Activated CD4-positive, alpha-beta memory T cell treated with anti-CD3 and anti-CD28 coated beads, Interleukin-2, amount 10 ng/mL, durations not matched to agents 7 days and 5 days (primary cell): ENCODE data around the gene SYNJ2. TPM values are rescaled to one million over a fixed set of nuclear protein-coding genes. Genes with fewer than 3 reads are reported as not detected.
"Not testable (repeated sequence)": the region's sequence is repeated elsewhere in the genome, so short reads cannot be mapped to it uniquely, and the experiment has no call there.

Source experiments
- CTCF ChIA-PET: fragments of 350-600 bp; sonication (Branson Sonifier 250); formaldehyde crosslinking; loops from one replicate; lab custom pipeline; 2021; ENCODE audit warnings: antibody characterized with exemption, inconsistent platforms; lab: Charles Lee
- POLR2A ChIA-PET: fragments of 350-600 bp; sonication (Branson Sonifier 250); formaldehyde crosslinking; loops from one replicate; lab custom pipeline; 2021; ENCODE audit warnings: antibody characterized with exemption; lab: Charles Lee
- DNase-seq: peaks from one replicate; pipeline ENCODE4 v3.0.0-alpha.2; 2020
- H3K27ac Mint-ChIP-seq: one replicate; pipeline ENCODE4 v1.8.0; 2021; ENCODE audit warnings: mild to moderate bottlenecking, mixed read lengths
- H3K27me3 Mint-ChIP-seq: one replicate; pipeline ENCODE4 v1.8.0; 2021; ENCODE audit warnings: mixed read lengths
- H3K36me3 Mint-ChIP-seq: one replicate; pipeline ENCODE4 v1.8.0; 2021; ENCODE audit warnings: low read depth, mixed read lengths
- H3K4me1 Mint-ChIP-seq: one replicate; pipeline ENCODE4 v1.8.0; 2021; ENCODE audit warnings: mixed read lengths
- H3K4me3 Mint-ChIP-seq: one replicate; pipeline ENCODE4 v1.8.0; 2021; ENCODE audit warnings: mild to moderate bottlenecking, mixed read lengths
- H3K9me3 Mint-ChIP-seq: one replicate; pipeline ENCODE4 v1.8.0; 2021; ENCODE audit warnings: mixed read lengths
- total RNA-seq, 2 experiments: library from RNA; stranded (reverse); gene quantifications; one replicate each; pipeline ENCODE4 v1.2.3, GENCODE V29; 2021

SYNJ2 gene
- total RNA-seq: 10 to 100 TPM; 36.8 to 39.1 TPM

GRCh38 chr6:157981395-157982101 is at the start of gene SYNJ2:
Gene SYNJ2, plus strand, starts transcription at chr6:157981863. Its CDS starts 99 bp downstream, at chr6:157981962.
- peaks cover 56% of the 10 kb centered on the region for H3K4me1 Mint-ChIP-seq
- POLR2A ChIA-PET: interaction anchor here (0.7 to 3.9 kb wide), 14 partner anchors 10 to 888 kb away, joined by 3 to 33 read pairs (median 4); no protein-coding TSS in a partner anchor
- H3K36me3 Mint-ChIP-seq: peaks cover 15% of the 10 kb centered on the region
- peak within 1 kb of the TSS; percentile 80 for H3K27ac Mint-ChIP-seq
- CTCF ChIA-PET: interaction anchor here (1.2 to 6.5 kb wide), 5 partner anchors 20 to 108 kb away, joined by 3 to 67 read pairs (median 8); no protein-coding TSS in a partner anchor
- peak within 1 kb of the TSS; percentile 96 for H3K4me3 Mint-ChIP-seq
- DNase-seq: peak; percentile 90
- H3K27me3 Mint-ChIP-seq: peaks cover 8% of the 10 kb centered on the region
- no peaks in the 10 kb centered on the region for H3K9me3 Mint-ChIP-seq

DNA sequence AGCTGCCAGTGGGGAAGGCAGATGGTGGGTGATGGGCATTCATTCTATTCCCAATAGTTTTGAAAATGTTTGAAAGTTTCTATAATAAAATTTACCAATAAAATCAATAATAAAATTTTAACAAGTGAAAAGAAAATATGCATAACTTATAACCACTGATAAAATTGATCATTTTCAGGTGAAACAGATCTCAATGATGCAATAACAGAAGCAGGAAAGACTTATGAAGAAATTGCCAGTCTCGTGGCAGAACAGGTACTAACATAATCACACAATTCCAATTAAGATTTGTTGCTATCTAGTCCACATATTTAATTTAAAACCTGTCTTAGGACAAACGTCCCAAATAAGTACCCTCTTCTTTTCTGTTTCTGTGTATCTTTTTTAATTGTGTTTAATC is 45.9 kb upstream of the SYNJ2 start:
- H3K4me1 Mint-ChIP-seq: peaks cover 19% of the 10 kb centered on the region
- no peak overlapping the region for H3K4me3 Mint-ChIP-seq
- H3K9me3 Mint-ChIP-seq: no peaks in the 10 kb centered on the region
- H3K36me3 Mint-ChIP-seq: peaks cover 55% of the 10 kb centered on the region
- ChIA-PET CTCF (interaction anchor here (0.7 to 2.3 kb wide), 4 partner anchors 22 to 179 kb away, joined by 3 to 7 read pairs (median 7); no protein-coding TSS in a partner anchor), POLR2A (no interaction called here)
- H3K27me3 Mint-ChIP-seq: no peaks in the 10 kb centered on the region
- no peak overlapping the region for H3K27ac Mint-ChIP-seq
- DNase-seq: no peak

DNA sequence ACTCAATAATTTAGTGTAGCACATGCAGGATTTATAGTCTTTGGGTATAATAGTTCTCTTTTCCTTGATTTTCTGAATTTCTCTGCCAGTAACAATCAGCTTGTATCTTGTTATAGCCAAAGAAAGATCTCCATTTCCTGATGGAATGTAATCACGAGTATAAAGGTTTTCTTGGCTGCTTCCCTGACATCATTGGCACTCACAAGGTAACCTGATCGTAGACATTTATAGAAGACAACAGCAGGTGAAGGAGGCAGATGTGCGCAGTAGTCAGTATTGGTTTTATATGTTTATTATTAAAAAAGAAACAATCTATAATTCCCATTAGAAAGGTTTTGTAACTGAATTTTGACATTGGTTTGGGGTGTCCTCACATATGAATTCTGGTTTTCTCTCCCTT is 44.3 kb upstream of the SYNJ2 start:
- POLR2A ChIA-PET: no interaction called here
- CTCF ChIA-PET: interaction anchor here (0.8 to 2.3 kb wide), 2 partner anchors 26 to 89 kb away, joined by 3 to 7 read pairs; no protein-coding TSS in a partner anchor
- no peak for DNase-seq
- Mint-ChIP-seq H3K4me1 (peaks cover 20% of the 10 kb centered on the region), H3K4me3 (no peak overlapping the region), H3K27me3 (no peaks in the 10 kb centered on the region), H3K9me3 (no peaks in the 10 kb centered on the region), H3K27ac (no peak overlapping the region), H3K36me3 (peaks cover 60% of the 10 kb centered on the region)

GRCh38 chr6:157937916-157938315 is 43.7 kb upstream of the SYNJ2 start:
- H3K4me1 Mint-ChIP-seq: peaks cover 20% of the 10 kb centered on the region
- no peak overlapping the region for H3K27ac Mint-ChIP-seq
- no peak overlapping the region for H3K4me3 Mint-ChIP-seq
- CTCF ChIA-PET: interaction anchor here (0.8 to 2.3 kb wide), 3 partner anchors 10 to 88 kb away, joined by 3 to 7 read pairs (median 3); no protein-coding TSS in a partner anchor
- H3K36me3 Mint-ChIP-seq: peaks cover 59% of the 10 kb centered on the region
- H3K27me3 Mint-ChIP-seq: no peaks in the 10 kb centered on the region
- POLR2A ChIA-PET: no interaction called here
- H3K9me3 Mint-ChIP-seq: no peaks in the 10 kb centered on the region
- no peak for DNase-seq

DNA sequence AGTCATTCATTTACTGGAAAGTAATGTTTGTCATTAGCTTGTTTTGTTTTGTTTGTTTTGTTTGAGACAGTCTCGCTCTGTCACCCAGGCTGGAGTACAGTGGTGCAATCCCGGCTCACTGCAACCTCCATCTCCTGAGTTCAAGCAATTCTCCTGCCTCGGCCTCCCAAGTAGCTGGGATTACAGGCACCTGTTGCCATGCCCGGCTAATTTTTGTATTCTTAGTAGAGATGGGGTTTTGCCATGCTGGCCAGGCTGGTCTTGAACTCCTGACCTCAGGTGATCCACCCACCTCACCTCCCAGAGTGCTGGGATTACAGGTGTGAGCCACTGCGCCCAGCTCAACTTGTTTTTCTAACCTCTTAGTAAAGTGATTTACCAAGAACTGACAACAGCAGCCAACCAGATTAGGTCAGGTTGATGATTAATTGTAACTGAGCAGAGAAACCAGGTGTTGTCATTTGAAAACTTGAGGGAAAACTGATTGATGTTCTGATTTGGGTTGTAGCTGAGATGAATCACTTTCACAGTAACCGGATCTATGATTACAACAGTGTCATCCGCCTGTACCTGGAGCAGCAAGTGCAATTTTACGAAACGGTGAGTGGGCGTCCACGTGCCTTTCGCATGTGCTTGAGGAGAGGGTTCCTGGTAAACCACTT is 41.2 kb upstream of the SYNJ2 start:
- DNase-seq: peak; percentile 29

GRCh38 chr6:157941101-157941863 is 40.4 kb upstream of the SYNJ2 start:
- peaks cover 20% of the 10 kb centered on the region for H3K4me1 Mint-ChIP-seq
- no peaks in the 10 kb centered on the region for H3K9me3 Mint-ChIP-seq
- no peak overlapping the region for H3K4me3 Mint-ChIP-seq
- CTCF ChIA-PET: no interaction called here
- DNase-seq: no peak
- H3K27ac Mint-ChIP-seq: no peak overlapping the region
- H3K36me3 Mint-ChIP-seq: peaks cover 75% of the 10 kb centered on the region
- POLR2A ChIA-PET: no interaction called here
- no peaks in the 10 kb centered on the region for H3K27me3 Mint-ChIP-seq

More for the DNA sequence above, 41.2 kb upstream of the SYNJ2 start:
- H3K27ac Mint-ChIP-seq, CTCF ChIA-PET, H3K4me3 Mint-ChIP-seq, H3K9me3 Mint-ChIP-seq, H3K27me3 Mint-ChIP-seq: not testable (repeated sequence)
- peaks cover 71% of the 10 kb centered on the region for H3K36me3 Mint-ChIP-seq
- POLR2A ChIA-PET: interaction anchor here (0.6 kb wide), 1 partner anchor 41 kb away, joined by 3 read pairs; the partner anchor contains the start of gene SYNJ2
- peaks cover 23% of the 10 kb centered on the region for H3K4me1 Mint-ChIP-seq

GRCh38 chr6:157942351-157942750 is 39.3 kb upstream of the SYNJ2 start:
- H3K9me3 Mint-ChIP-seq: no peaks in the 10 kb centered on the region
- no peaks in the 10 kb centered on the region for H3K27me3 Mint-ChIP-seq
- no peak overlapping the region for H3K4me3 Mint-ChIP-seq
- POLR2A ChIA-PET: no interaction called here
- peaks cover 77% of the 10 kb centered on the region for H3K36me3 Mint-ChIP-seq
- no peak overlapping the region for H3K27ac Mint-ChIP-seq
- DNase-seq: no peak
- H3K4me1 Mint-ChIP-seq: peaks cover 19% of the 10 kb centered on the region
- CTCF ChIA-PET: no interaction called here

- no peak overlapping the region for H3K4me3 Mint-ChIP-seq
- no peak overlapping the region for H3K27ac Mint-ChIP-seq
- H3K9me3 Mint-ChIP-seq: no peaks in the 10 kb centered on the region
- H3K27me3 Mint-ChIP-seq: no peaks in the 10 kb centered on the region
- ChIA-PET POLR2A (no interaction called here), CTCF (no interaction called here)
- H3K36me3 Mint-ChIP-seq: peaks cover 70% of the 10 kb centered on the region
- DNase-seq: no peak
- peaks cover 19% of the 10 kb centered on the region for H3K4me1 Mint-ChIP-seq
These were observed 38.3 kb upstream of the SYNJ2 start for GRCh38 chr6:157943249-157943963.

DNA sequence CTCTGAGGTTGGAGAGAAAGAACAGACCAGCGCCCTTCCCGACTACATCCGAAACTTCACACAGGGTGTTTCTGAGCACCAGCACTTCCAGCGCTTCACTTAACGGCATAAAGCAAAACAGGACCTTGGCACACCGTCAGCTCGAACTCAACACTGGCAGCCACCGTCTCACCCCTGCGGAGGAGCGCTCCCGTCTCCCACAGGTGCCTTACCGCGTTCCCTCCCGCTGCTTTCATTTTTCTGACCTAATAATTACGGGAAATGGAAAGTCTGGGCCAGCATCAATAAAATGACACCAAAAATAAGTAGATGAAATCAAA is 37.7 kb upstream of the SYNJ2 start:
- no peaks in the 10 kb centered on the region for H3K9me3 Mint-ChIP-seq
- POLR2A ChIA-PET: no interaction called here
- peaks cover 67% of the 10 kb centered on the region for H3K36me3 Mint-ChIP-seq
- CTCF ChIA-PET: no interaction called here
- H3K4me3 Mint-ChIP-seq: no peak overlapping the region
- peaks cover 4% of the 10 kb centered on the region for H3K27me3 Mint-ChIP-seq
- H3K4me1 Mint-ChIP-seq: peaks cover 19% of the 10 kb centered on the region
- H3K27ac Mint-ChIP-seq: no peak overlapping the region
- DNase-seq: no peak

DNA sequence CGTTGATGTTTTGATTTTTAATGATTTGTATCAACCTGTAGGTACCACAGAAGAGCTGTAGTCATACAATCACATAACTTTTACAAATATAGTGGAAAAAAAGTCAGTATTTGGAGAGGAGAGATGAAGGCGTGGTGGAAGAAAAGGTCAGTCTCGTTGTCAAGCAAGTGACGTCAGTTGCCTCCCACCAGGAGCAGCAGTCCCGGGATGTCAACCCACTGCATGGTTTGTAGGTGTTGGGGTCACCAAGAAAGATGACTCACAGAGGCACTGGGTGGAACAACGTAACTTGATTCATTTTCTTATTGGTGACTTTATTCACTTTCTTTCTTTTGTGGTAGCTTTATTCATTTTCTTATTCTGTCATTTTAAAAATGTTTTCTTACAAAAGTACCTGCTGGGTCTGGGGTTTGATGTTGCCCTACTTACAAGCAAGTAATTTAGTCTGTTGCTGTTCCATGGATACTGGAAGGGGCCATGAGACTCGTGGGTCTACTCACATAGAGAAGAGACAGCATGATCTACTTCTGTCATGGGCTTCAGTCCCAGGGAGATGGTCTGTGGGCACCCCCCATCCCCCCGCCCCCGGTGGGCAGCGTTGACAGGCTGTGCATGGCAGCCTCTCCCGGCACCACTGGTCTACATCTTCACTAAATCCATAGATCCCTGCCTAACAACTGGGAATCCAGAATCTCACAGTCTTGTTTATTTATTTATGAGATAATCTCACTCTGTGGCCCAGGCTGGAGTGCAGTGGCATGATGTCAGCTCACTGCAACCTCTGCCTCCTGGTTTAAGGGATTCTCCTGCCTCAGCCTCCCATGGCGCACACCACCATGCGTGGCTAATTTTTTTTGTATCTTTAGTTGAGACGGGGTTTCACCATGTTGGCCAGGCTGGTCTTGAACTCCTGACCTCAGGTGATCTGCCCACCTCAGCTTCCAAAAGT is 36.4 kb upstream of the SYNJ2 start:
- Mint-ChIP-seq H3K9me3 (no peaks in the 10 kb centered on the region), H3K36me3 (peaks cover 57% of the 10 kb centered on the region), H3K27me3 (peaks cover 16% of the 10 kb centered on the region), H3K4me3 (no peak overlapping the region), H3K27ac (no peak overlapping the region), H3K4me1 (peaks cover 9% of the 10 kb centered on the region)
- DNase-seq: no peak
- CTCF ChIA-PET: interaction anchor here (0.7 kb wide), 1 partner anchor 298 kb away, joined by 3 read pairs; no protein-coding TSS in a partner anchor
- POLR2A ChIA-PET: no interaction called here

- Mint-ChIP-seq H3K36me3 (peaks cover 48% of the 10 kb centered on the region), H3K9me3 (no peaks in the 10 kb centered on the region), H3K27ac (no peak overlapping the region), H3K4me1 (peaks cover 4% of the 10 kb centered on the region), H3K4me3 (no peak overlapping the region), H3K27me3 (peaks cover 23% of the 10 kb centered on the region)
- POLR2A ChIA-PET: interaction anchor here (1.3 kb wide), 1 partner anchor 16 kb away, joined by 4 read pairs; no protein-coding TSS in a partner anchor
- CTCF ChIA-PET: interaction anchor here (0.6 to 1.7 kb wide), 4 partner anchors 21 to 189 kb away, joined by 3 to 5 read pairs (median 4); no protein-coding TSS in a partner anchor
- no peak for DNase-seq
These were observed 35.5 kb upstream of the SYNJ2 start for GRCh38 chr6:157946053-157946617.
